ENCODE measurements around the gene NFX1. TPM values are rescaled to one million over a fixed set of nuclear protein-coding genes. Genes with fewer than 3 reads are reported as not detected.

NFX1 gene
- total RNA-seq, 4 donors from 2014 or later: 31.7 to 53.9 (median 42.3) TPM

- WGBS, 2 donors (ENCODE audit: low coverage in 1 of 2): 78% methylated on average over 1 of the region's 1 CpG; no CpG with 5 or more reads in 1 of the 2 donors
- H3K27ac ChIP-seq: no peak overlapping the region
- H3K27me3 ChIP-seq: no peaks in the 10 kb centered on the region
- no peak for TF ChIP-seq EP300 (IDR thresholded peaks at IDR 0.05)
- no peak for TF ChIP-seq POLR2AphosphoS5 (IDR thresholded peaks at IDR 0.05)
- TF ChIP-seq POLR2A (IDR thresholded peaks at IDR 0.05): no peak
- TF ChIP-seq CTCF (IDR thresholded peaks at IDR 0.05): no peak
- ATAC-seq: no peak
- H3K4me1 ChIP-seq: no peaks in the 10 kb centered on the region
- H3K9me3 ChIP-seq: no peaks in the 10 kb centered on the region
- H3K36me3 ChIP-seq: peaks cover 0 to 73% of the 10 kb centered on the region in 2 donors
- no peak overlapping the region for H3K4me3 ChIP-seq
These were observed 39.8 kb upstream of the NFX1 start for GRCh38 chr9:33250458-33250995.

GRCh38 chr9:33254211-33254610, 36.1 kb upstream of the NFX1 start:
- ATAC-seq: no peak
- no CpG with 5 or more reads among the region's 4 CpGs for WGBS, 2 donors (ENCODE audit: low coverage in 1 of 2)
- H3K27ac ChIP-seq: no peak overlapping the region

GRCh38 chr9:33255014-33255413, 35.3 kb upstream of the NFX1 start:
- Histone ChIP-seq H3K27me3 (no peaks in the 10 kb centered on the region), H3K27ac (no peak overlapping the region), H3K4me1 (no peaks in the 10 kb centered on the region), H3K4me3 (no peak overlapping the region), H3K36me3 (peaks cover 9 to 98% of the 10 kb centered on the region in 2 donors), H3K9me3 (no peaks in the 10 kb centered on the region)
- 88 to 96% methylated on average over 4 to 7 of the region's 8 CpGs for WGBS, 2 donors (ENCODE audit: low coverage in 1 of 2)
- TF ChIP-seq POLR2A (IDR thresholded peaks at IDR 0.05) (no peak), EP300 (IDR thresholded peaks at IDR 0.05) (no peak), CTCF (IDR thresholded peaks at IDR 0.05) (no peak), POLR2AphosphoS5 (IDR thresholded peaks at IDR 0.05) (no peak)
- ATAC-seq: no peak

More at GRCh38 chr9:33254211-33254610, 36.1 kb upstream of the NFX1 start:
- Histone ChIP-seq H3K9me3 (no peaks in the 10 kb centered on the region), H3K36me3 (peaks cover 9 to 96% of the 10 kb centered on the region in 2 donors), H3K4me1 (no peaks in the 10 kb centered on the region), H3K4me3 (no peak overlapping the region), H3K27me3 (no peaks in the 10 kb centered on the region)
- TF ChIP-seq POLR2AphosphoS5 (IDR thresholded peaks at IDR 0.05) (no peak), EP300 (IDR thresholded peaks at IDR 0.05) (no peak), CTCF (IDR thresholded peaks at IDR 0.05) (no peak), POLR2A (IDR thresholded peaks at IDR 0.05) (no peak)

GRCh38 chr9:33255471-33255870, 34.8 kb upstream of the NFX1 start:
- ATAC-seq: no peak
- WGBS, 2 donors (ENCODE audit: low coverage in 1 of 2): 80 to 94% methylated on average over 2 to 4 of the region's 4 CpGs
- TF ChIP-seq POLR2A (IDR thresholded peaks at IDR 0.05): no peak
- TF ChIP-seq POLR2AphosphoS5 (IDR thresholded peaks at IDR 0.05): no peak
- TF ChIP-seq EP300 (IDR thresholded peaks at IDR 0.05): no peak
- TF ChIP-seq CTCF (IDR thresholded peaks at IDR 0.05): no peak
- no peak overlapping the region for H3K4me3 ChIP-seq
- no peaks in the 10 kb centered on the region for H3K9me3 ChIP-seq
- H3K27me3 ChIP-seq: no peaks in the 10 kb centered on the region
- H3K27ac ChIP-seq: no peak overlapping the region
- peaks cover 9 to 99% of the 10 kb centered on the region in 2 donors for H3K36me3 ChIP-seq
- no peaks in the 10 kb centered on the region for H3K4me1 ChIP-seq

- H3K4me1 ChIP-seq: no peaks in the 10 kb centered on the region
- H3K9me3 ChIP-seq: no peaks in the 10 kb centered on the region
- no peak for ATAC-seq
- H3K4me3 ChIP-seq: no peak overlapping the region
- peaks cover 9 to 99% of the 10 kb centered on the region in 2 donors for H3K36me3 ChIP-seq
- no peak for TF ChIP-seq EP300 (IDR thresholded peaks at IDR 0.05)
- no peak for TF ChIP-seq POLR2A (IDR thresholded peaks at IDR 0.05)
- no peak for TF ChIP-seq POLR2AphosphoS5 (IDR thresholded peaks at IDR 0.05)
- TF ChIP-seq CTCF (IDR thresholded peaks at IDR 0.05): no peak
- H3K27me3 ChIP-seq: no peaks in the 10 kb centered on the region
- no peak overlapping the region for H3K27ac ChIP-seq
- WGBS, 2 donors (ENCODE audit: low coverage in 1 of 2): 73 to 88% methylated on average over 2 of the region's 2 CpGs
These were observed 34.1 kb upstream of the NFX1 start for GRCh38 chr9:33256236-33256635.

All from gastroesophageal sphincter (tissue), 4 donors.